MCF 10A (cell line): ENCODE measurements around the gene KCNV2. TPM values are rescaled to one million over a fixed set of nuclear protein-coding genes. Genes with fewer than 3 reads are reported as not detected.

Source experiments
- BruUV-seq: library from RNA; stranded (reverse); fragments of 400-500 nt; replicated peaks from 2 replicates; lab custom pipeline; 2021; lab: Mats Ljungman, UMichigan
- CTCF ChIA-PET: fragments of 300-600 bp; sonication (Branson Sonifier 250); formaldehyde crosslinking; extraction: SDS; loops from one replicate; lab custom pipeline; 2021; ENCODE audit warnings: antibody characterized with exemption, inconsistent platforms; lab: Yijun Ruan, JAX
- POLR2A ChIA-PET: fragments of 300-600, 350-650 bp; sonication (Branson Sonifier 250); formaldehyde crosslinking; extraction: SDS; loops from one replicate; lab custom pipeline; 2020; ENCODE audit warnings: antibody characterized with exemption, inconsistent platforms; lab: Yijun Ruan, JAX
- DNase-seq: peaks from one replicate; pipeline ENCODE4 v3.0.0-alpha.2; 2018; ENCODE audit not compliant: unreplicated experiment
- H3K27ac Mint-ChIP-seq: one replicate; pipeline ENCODE4 v1.8.0; 2022; ENCODE audit warnings: mild to moderate bottlenecking, low read depth, mixed read lengths; ENCODE audit not compliant: unreplicated experiment
- H3K27me3 Mint-ChIP-seq: one replicate; pipeline ENCODE4 v1.8.0; 2022; ENCODE audit warnings: mixed read lengths; ENCODE audit not compliant: insufficient read depth, unreplicated experiment
- H3K36me3 Mint-ChIP-seq: one replicate; pipeline ENCODE4 v1.8.0; 2022; ENCODE audit warnings: mild to moderate bottlenecking, moderate library complexity, mixed read lengths; ENCODE audit not compliant: insufficient read depth, unreplicated experiment
- H3K4me1 Mint-ChIP-seq: one replicate; pipeline ENCODE4 v1.8.0; 2022; ENCODE audit warnings: mixed read lengths; ENCODE audit not compliant: insufficient read depth, unreplicated experiment
- H3K4me3 Mint-ChIP-seq: one replicate; pipeline ENCODE4 v1.8.0; 2022; ENCODE audit warnings: mild to moderate bottlenecking, moderate library complexity, mixed read lengths; ENCODE audit not compliant: unreplicated experiment
- H3K9me3 Mint-ChIP-seq: one replicate; pipeline ENCODE4 v1.8.0; 2022; ENCODE audit warnings: mixed read lengths; ENCODE audit not compliant: unreplicated experiment
- intact Hi-C: fragments of 100-400 bp; cut with micrococcal nuclease; formaldehyde crosslinking; loops from 2 replicates; pipeline ENCODE4 v1.14.1; 2022
- total RNA-seq: library from RNA; stranded (reverse); gene quantifications from 2 replicates; pipeline ENCODE4 v1.2.3, GENCODE V29; 2022
- TF ChIP-seq, protein P1 (sequence below): fragments of 200-600 bp; IDR thresholded peaks from one replicate; pipeline ENCODE4 v1.8.0; 2022; ENCODE audit warnings: antibody characterized with exemption, mild to moderate bottlenecking; ENCODE audit not compliant: unreplicated experiment

Gene KCNV2
- total RNA-seq, 1 experiment from 2014 or later, result not detected

GRCh38 chr9:2693056-2693455, 24.3 kb upstream of the KCNV2 start:
- H3K36me3 Mint-ChIP-seq, result peaks cover 7% of the 10 kb centered on the region
- no peak for DNase-seq
- no peak overlapping the region for H3K4me3 Mint-ChIP-seq
- BruUV-seq, result no TSS peak
- no peaks in the 10 kb centered on the region for H3K9me3 Mint-ChIP-seq
- no peaks in the 10 kb centered on the region for H3K27me3 Mint-ChIP-seq
- TF ChIP-seq, protein P1, sequence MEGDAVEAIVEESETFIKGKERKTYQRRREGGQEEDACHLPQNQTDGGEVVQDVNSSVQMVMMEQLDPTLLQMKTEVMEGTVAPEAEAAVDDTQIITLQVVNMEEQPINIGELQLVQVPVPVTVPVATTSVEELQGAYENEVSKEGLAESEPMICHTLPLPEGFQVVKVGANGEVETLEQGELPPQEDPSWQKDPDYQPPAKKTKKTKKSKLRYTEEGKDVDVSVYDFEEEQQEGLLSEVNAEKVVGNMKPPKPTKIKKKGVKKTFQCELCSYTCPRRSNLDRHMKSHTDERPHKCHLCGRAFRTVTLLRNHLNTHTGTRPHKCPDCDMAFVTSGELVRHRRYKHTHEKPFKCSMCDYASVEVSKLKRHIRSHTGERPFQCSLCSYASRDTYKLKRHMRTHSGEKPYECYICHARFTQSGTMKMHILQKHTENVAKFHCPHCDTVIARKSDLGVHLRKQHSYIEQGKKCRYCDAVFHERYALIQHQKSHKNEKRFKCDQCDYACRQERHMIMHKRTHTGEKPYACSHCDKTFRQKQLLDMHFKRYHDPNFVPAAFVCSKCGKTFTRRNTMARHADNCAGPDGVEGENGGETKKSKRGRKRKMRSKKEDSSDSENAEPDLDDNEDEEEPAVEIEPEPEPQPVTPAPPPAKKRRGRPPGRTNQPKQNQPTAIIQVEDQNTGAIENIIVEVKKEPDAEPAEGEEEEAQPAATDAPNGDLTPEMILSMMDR, result no peak
- ChIA-PET CTCF (no interaction called here), POLR2A (no interaction called here)
- intact Hi-C loops, result no loop called here
- no peaks in the 10 kb centered on the region for H3K4me1 Mint-ChIP-seq
- H3K27ac Mint-ChIP-seq, result no peak overlapping the region

DNA sequence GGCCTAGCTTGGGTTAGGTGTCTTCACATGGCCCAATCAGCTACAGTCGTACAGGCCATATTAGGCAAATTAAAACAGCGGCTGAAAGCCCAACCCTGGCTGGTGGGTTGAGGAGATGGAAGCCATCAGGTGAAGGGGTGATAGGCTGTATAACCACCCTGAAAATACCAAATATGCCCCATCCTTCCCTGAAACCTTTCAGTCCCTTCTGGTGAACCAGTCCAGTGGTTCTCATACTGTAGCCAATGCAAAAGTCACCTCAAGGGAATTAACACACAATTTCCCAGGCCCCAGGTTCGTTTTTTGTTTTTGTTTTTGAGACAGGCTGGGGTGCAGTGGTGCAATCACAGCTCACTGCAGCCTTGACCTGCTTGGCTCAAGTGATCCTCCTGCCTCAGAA, 19.8 kb upstream of the KCNV2 start:
- no peaks in the 10 kb centered on the region for H3K4me1 Mint-ChIP-seq
- H3K27ac Mint-ChIP-seq, result no peak overlapping the region
- no TSS peak for BruUV-seq
- ChIA-PET CTCF (interaction anchor here (0.6 kb wide), 1 partner anchor 267 kb away, joined by 4 read pairs; no protein-coding TSS in a partner anchor), POLR2A (no interaction called here)
- DNase-seq, result no peak
- H3K36me3 Mint-ChIP-seq, result peaks cover 7% of the 10 kb centered on the region
- TF ChIP-seq, protein P1, result no peak
- no peaks in the 10 kb centered on the region for H3K9me3 Mint-ChIP-seq
- no peaks in the 10 kb centered on the region for H3K27me3 Mint-ChIP-seq
- intact Hi-C loops, result no loop called here
- H3K4me3 Mint-ChIP-seq, result no peak overlapping the region

DNA sequence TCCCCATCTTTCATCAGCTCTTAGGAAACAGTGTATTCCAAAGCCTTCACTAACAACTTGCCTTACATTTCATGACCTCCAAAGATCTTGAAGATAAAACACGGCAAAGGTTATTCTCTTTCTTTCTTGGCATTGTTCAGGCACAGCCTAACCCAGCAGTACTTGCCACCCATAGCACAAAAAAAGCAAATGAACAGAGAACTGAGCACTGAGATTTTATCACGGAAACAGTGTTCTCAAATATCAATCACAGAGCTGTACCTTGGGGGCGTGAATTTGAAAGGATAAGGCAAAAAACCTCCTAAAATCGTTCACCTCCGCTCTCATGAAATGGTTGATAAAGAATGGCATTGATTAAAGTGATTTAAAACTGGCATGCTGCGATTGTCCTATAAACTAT, 16.9 kb upstream of the KCNV2 start:
- Mint-ChIP-seq H3K4me3 (no peak overlapping the region), H3K27ac (no peak overlapping the region), H3K27me3 (no peaks in the 10 kb centered on the region), H3K4me1 (no peaks in the 10 kb centered on the region), H3K36me3 (peaks cover 7% of the 10 kb centered on the region), H3K9me3 (no peaks in the 10 kb centered on the region)
- intact Hi-C loops, result no loop called here
- CTCF ChIA-PET, result no interaction called here
- POLR2A ChIA-PET, result interaction anchor here (0.6 kb wide), 1 partner anchor 9 kb away, joined by 3 read pairs; no protein-coding TSS in a partner anchor
- no peak for DNase-seq
- no TSS peak for BruUV-seq
- TF ChIP-seq, protein P1, result no peak

DNA sequence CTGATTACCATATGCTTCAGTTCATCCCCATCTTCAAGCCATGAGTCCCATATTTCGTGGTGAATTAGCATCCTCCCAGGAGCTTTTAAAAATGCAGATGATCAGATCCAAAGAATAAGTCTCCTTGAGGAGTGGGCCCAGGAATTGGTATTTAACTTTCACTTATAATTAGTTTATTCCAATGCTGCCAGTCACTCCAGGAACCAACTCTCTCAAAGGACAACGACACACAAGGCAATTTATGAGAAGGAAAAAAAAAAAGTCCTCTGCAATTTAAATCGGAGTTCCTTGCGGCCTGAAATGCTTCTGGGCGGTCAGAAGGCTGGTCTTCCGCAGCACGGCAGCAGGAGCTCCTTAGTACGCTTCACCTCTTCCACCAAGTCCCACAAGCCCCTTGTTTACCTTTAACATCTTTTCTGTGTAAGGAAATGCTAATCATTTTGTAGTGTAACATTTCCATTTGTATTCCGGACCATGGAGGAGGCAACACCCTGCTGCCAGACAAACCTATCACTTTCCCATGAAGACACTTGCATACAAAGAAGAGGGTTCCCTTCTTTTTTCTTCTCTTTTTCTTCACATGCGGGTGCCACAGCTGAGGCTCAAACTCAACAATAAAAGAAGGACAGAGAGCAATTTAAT, 16.3 kb upstream of the KCNV2 start:
- POLR2A ChIA-PET, result interaction anchor here (0.6 kb wide), 1 partner anchor 10 kb away, joined by 3 read pairs; no protein-coding TSS in a partner anchor

More for the DNA sequence above, 16.3 kb upstream of the KCNV2 start:
- TF ChIP-seq, protein P1, result no peak
- no peak overlapping the region for H3K27ac Mint-ChIP-seq
- no peaks in the 10 kb centered on the region for H3K27me3 Mint-ChIP-seq
- H3K9me3 Mint-ChIP-seq, result no peaks in the 10 kb centered on the region
- H3K36me3 Mint-ChIP-seq, result peaks cover 7% of the 10 kb centered on the region
- H3K4me1 Mint-ChIP-seq, result no peaks in the 10 kb centered on the region
- no peak for DNase-seq
- CTCF ChIA-PET, result interaction anchor here (0.6 to 1.0 kb wide), 2 partner anchors 13 to 569 kb away, joined by 3 to 4 read pairs; no protein-coding TSS in a partner anchor
- H3K4me3 Mint-ChIP-seq, result no peak overlapping the region
- BruUV-seq, result no TSS peak
- intact Hi-C loops, result no loop called here
